HG02759 (cell line): ENCODE results near the gene CGAS.
"Not testable (repeated sequence)": the region's sequence is repeated elsewhere in the genome, so short reads cannot be mapped to it uniquely, and the experiment has no call there.

Experiments used
- ATAC-seq: cut with Tn5 transposase; IDR thresholded peaks from one replicate; pipeline ENCODE4 v1.9.1; 2021; ENCODE audit warnings: mild to moderate bottlenecking, moderate library complexity; ENCODE audit not compliant: unreplicated experiment

The CGAS gene

GRCh38 chr6:73452107-73452461 lies at the start of gene CGAS:
TSS of gene CGAS (minus strand) at chr6:73452297. CDS start at chr6:73452181, 116 bp downstream.
- peak; percentile 79 for ATAC-seq

- no peak for ATAC-seq
These were observed 45.8 kb upstream of the CGAS start for GRCh38 chr6:73497915-73498314.

- no peak for ATAC-seq
These were observed 39.3 kb upstream of the CGAS start for GRCh38 chr6:73491377-73491776.

- no peak for ATAC-seq
These were observed 35.4 kb upstream of the CGAS start for GRCh38 chr6:73487473-73487872.

GRCh38 chr6:73484438-73484837 lies 32.3 kb upstream of the CGAS start:
- ATAC-seq: no peak

GRCh38 chr6:73481969-73482368 lies 29.9 kb upstream of the CGAS start:
- no peak for ATAC-seq

- ATAC-seq: no peak
These were observed 25.3 kb upstream of the CGAS start for GRCh38 chr6:73477407-73477806.

GRCh38 chr6:73476723-73477122 lies 24.6 kb upstream of the CGAS start:
- ATAC-seq: no peak

GRCh38 chr6:73471686-73472290 lies 19.7 kb upstream of the CGAS start:
- ATAC-seq: peak; percentile 95

GRCh38 chr6:73461537-73462350 lies 9.6 kb upstream of the CGAS start, which contains the start of gene MTO1:
TSS of gene MTO1 (plus strand) at chr6:73461737. CDS start at chr6:73461855, 118 bp downstream.
- ATAC-seq: peak; percentile 95

- ATAC-seq: no peak
These were observed 8.0 kb upstream of the CGAS start for GRCh38 chr6:73460056-73460455.

GRCh38 chr6:73459474-73459873 lies 7.4 kb upstream of the CGAS start:
- ATAC-seq: not testable (repeated sequence)

- no peak for ATAC-seq
These were observed 4.0 kb upstream of the CGAS start for GRCh38 chr6:73455865-73456629.

GRCh38 chr6:73451223-73452106 lies 632 bp downstream of the CGAS start:
- ATAC-seq: peak; percentile 62

- no peak for ATAC-seq
These were observed 8.5 kb downstream of the CGAS start for GRCh38 chr6:73443555-73443954.

GRCh38 chr6:73435236-73435635 lies 16.9 kb downstream of the CGAS start:
- ATAC-seq: no peak

- no peak for ATAC-seq
These were observed 30.6 kb downstream of the CGAS start for GRCh38 chr6:73421534-73421933.

- no peak for ATAC-seq
These were observed 33.9 kb downstream of the CGAS start for GRCh38 chr6:73418081-73418741.

GRCh38 chr6:73413102-73413501 lies 39.0 kb downstream of the CGAS start:
- ATAC-seq: no peak

- no peak for ATAC-seq
These were observed 42.7 kb downstream of the CGAS start for GRCh38 chr6:73409395-73409794.
